Spleen (tissue), 11 donors: ENCODE data around the gene PDE6G. TPM values are rescaled to one million over a fixed set of nuclear protein-coding genes. Genes with fewer than 3 reads are reported as not detected.
A peak's percentile ranks its signal among the peaks of the same experiment; 100 is the strongest.

ENCODE experiments used
- DNase-seq: peaks from one replicate; pipeline ENCODE4 v3.0.0-alpha.2; 2020
- H3K27ac ChIP-seq, 8 donors: fragments of 200-600 bp; sonication (generic) in 7 of 8; 1 replicate in 4 of 8; 2 replicates in 4 of 8; pipeline versions ENCODE4 v1.5.0 to v1.8.0; 2016 to 2021; ENCODE audit warnings: inconsistent platforms in 4 of 8, mild to moderate bottlenecking in 4 of 8, moderate library complexity in 1 of 8
- H3K27me3 ChIP-seq, 7 donors: fragments of 200-600 bp; sonication (generic) in 6 of 7; replicated peaks in 1 of 7; 1 replicate in 4 of 7; 2 replicates in 3 of 7; pipeline versions ENCODE4 v1.5.0 to v1.8.0; 2016 to 2021; ENCODE audit warnings: inconsistent platforms in 3 of 7, mild to moderate bottlenecking in 1 of 7
- H3K36me3 ChIP-seq, 6 donors: fragments of 200-600 bp; sonication (generic) in 5 of 6; 1 replicate in 4 of 6; 2 replicates in 2 of 6; pipeline versions ENCODE4 v1.5.0 to v1.8.0; 2016 to 2021; ENCODE audit warnings: inconsistent platforms in 2 of 6
- H3K4me1 ChIP-seq, 6 donors: fragments of 200-600 bp; sonication (generic) in 5 of 6; 1 replicate in 3 of 6; 2 replicates in 3 of 6; pipeline versions ENCODE4 v1.5.0 to v1.8.0; 2016 to 2021; ENCODE audit warnings: inconsistent platforms in 3 of 6
- H3K4me3 ChIP-seq, 8 donors: fragments of 200-600 bp; sonication (generic) in 7 of 8; 1 replicate in 4 of 8; 2 replicates in 4 of 8; pipeline versions ENCODE4 v1.5.0 to v1.8.0; 2016 to 2021; ENCODE audit warnings: inconsistent platforms in 4 of 8, mild to moderate bottlenecking in 4 of 8, moderate library complexity in 2 of 8
- H3K9me3 ChIP-seq, 8 donors: fragments of 200-600 bp; sonication (generic) in 7 of 8; 1 replicate in 4 of 8; 2 replicates in 4 of 8; pipeline versions ENCODE4 v1.5.0 to v1.8.0; 2016 to 2021; ENCODE audit warnings: inconsistent platforms in 4 of 8
- POLR2A ChIP-seq, 3 donors: fragments of 450-650 bp; IDR thresholded peaks; one replicate each; pipeline ENCODE4 v1.5.1; 2017; ENCODE audit warnings: antibody characterized with exemption in 3 of 3, mild to moderate bottlenecking in 1 of 3
- POLR2AphosphoS5 ChIP-seq, 3 donors: sonication (generic); formaldehyde crosslinking; IDR thresholded peaks; one replicate each; pipeline ENCODE4 v1.5.1; 2017; ENCODE audit warnings: antibody characterized with exemption in 3 of 3
- WGBS, 5 donors: extraction: QIAGEN DNeasy Blood & Tissue Kit in 3 of 5; methylation state at CpG; one replicate each; pipeline versions ENCODE4 v1.1.5 to v1.1.7; 2013 to 2018; 5-methylcytosine and 5-hydroxymethylcytosine counted together
- intact Hi-C: fragments of 100-400 bp; cut with DNase I; formaldehyde crosslinking; loops from one replicate; pipeline ENCODE4 v1.15.0; 2023; ENCODE audit warnings: low total_unique reads
- polyA plus RNA-seq, 3 donors: library from polyadenylated mRNA; stranded (reverse); fragments of 200-250 nt; gene quantifications; one replicate each; pipeline ENCODE4 v1.2.1, GENCODE V29; 2013
- total RNA-seq, 7 donors: library from RNA; depleted of rRNA in 3 of 7; stranded (reverse); fragments of >200 nt in 3 of 7; fragmentation: NEBNext Ultra II Directional in 4 of 7; extraction: Animal tissue kit (Norgen Biotek cat#: 25700) in 4 of 7; gene quantifications; one replicate each; pipeline versions ENCODE4 v1.1.0 to v1.2.1, GENCODE V29; 2016 to 2021
- TF ChIP-seq, protein P1 (sequence below), 11 experiments: fragments of 200-600 bp in 7 of 11; fragments of 450-650 bp in 4 of 11; sonication (generic) in 4 of 11; IDR thresholded peaks in 8 of 11; conservative IDR thresholded peaks in 3 of 11; 1 replicate in 7 of 11; 2 replicates in 4 of 11; pipeline versions ENCODE4 v1.4.0 to v1.8.0; 2016 to 2021; ENCODE audit warnings: antibody characterized with exemption in 11 of 11, inconsistent platforms in 4 of 11, mild to moderate bottlenecking in 1 of 11
- donor health status: healthy with polysubstance abuse.
- donor health status: DM: no; HTN: no; CAD: no; lungs with moderate emphysema.
- donor health status: DM: no; HTN: no; CAD: no.
- donor health status: Bipolar disorder and iron deficiency.
- donor health status: healthy.
- donor health status: DM: no; HTN: no; CAD: no.
- donor health status: DM: yes; HTN: yes; CAD: no.

PDE6G gene
- total and polyA plus RNA-seq, 10 donors, result 6.7 to 27.0 (median 19.4) TPM

DNA sequence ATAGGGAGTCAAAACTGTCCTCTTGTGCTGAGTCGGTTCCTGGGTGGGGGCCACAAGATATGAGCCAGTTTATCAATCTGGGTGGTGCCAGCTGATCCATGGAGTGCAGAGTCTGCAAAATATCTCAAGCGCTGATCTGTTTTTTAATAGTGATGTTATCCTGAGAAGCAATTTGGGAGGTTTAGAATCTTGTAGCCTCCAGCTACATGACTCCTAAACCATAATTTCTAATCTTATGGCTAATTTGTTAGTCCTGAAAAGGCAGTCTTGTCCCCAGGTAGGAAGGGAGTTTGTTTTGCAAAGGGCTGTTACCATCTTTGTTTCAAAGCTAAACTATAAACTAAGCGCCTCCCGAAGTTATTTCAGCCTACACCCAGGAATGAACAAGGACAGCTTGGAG lies 17.7 kb downstream of the PDE6G start:
- no peak overlapping the region for H3K4me3 ChIP-seq
- no peak for DNase-seq
- WGBS, 5 donors, result 82 to 93% (median 88%) methylated on average over 4 of the region's 4 CpGs
- no peak overlapping the region for H3K27ac ChIP-seq
- H3K36me3 ChIP-seq, result peaks cover 0 to 3% (median 0%) of the 10 kb centered on the region in 6 donors
- peaks cover 16 to 38% (median 35%) of the 10 kb centered on the region in 6 donors for H3K4me1 ChIP-seq
- H3K27me3 ChIP-seq, result no peaks in the 10 kb centered on the region
- intact Hi-C loops, result no loop called here
- no peaks in the 10 kb centered on the region for H3K9me3 ChIP-seq
- no peak for TF ChIP-seq POLR2AphosphoS5 (IDR thresholded peaks at IDR 0.05)

DNA sequence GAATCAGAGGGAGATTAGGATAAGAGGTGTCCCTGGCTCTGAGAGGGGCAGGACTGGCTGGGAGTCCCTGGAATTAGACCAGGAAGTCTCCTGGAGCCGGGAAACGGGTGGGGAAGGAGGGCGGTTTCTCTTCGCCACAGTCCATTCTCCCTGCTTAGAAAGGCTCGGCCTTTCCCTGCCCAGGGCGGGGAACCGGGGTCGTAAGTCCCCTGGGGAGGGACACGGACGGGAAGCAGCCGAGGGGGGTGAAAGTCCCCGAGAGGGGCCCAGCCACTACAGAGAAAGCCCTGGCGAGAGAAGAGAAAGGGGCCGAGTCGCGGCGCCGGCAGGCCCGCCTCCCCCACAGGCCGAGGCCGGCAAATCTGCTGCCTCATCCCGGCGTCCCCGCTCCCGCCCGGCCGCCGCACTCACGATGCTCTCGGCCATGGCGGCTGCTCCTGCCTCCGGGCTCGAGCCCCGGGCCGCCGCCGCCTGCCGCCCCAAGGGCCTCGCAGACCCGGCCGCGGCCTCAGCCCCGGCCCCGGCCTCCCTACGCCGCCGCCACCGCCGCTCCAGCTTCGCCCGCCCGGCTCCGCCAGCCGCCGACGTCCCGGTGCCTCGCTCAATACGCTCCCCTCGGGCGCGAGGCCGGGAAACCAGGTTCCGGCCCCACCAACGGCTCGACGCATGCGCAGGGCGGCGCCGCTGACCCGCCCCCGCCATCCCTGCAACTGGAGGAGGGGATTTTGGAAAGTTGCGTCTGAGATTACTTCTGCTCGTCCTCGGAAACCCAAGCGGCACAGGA lies 19.6 kb downstream of the PDE6G start, which contains the start of the genes NPLOC4 and TSPAN10:
Gene NPLOC4, minus strand, starts transcription at position 608 of the 784 bp plus-strand sequence. Its CDS starts 182 bp downstream, at position 426.
Gene TSPAN10, plus strand, starts transcription at position 692 of the 784 bp plus-strand sequence. CDS start 5,217 bp downstream, outside the sequence.
- Histone ChIP-seq H3K9me3 (no peaks in the 10 kb centered on the region), H3K4me1 (peaks cover 16 to 57% (median 44%) of the 10 kb centered on the region in 6 donors), H3K4me3 (peak within 1 kb of the TSS; percentile 78 to 97 (median 87)), H3K27ac (peak within 1 kb of the TSS; percentile 71 to 96 (median 90)), H3K27me3 (no peaks in the 10 kb centered on the region), H3K36me3 (peaks cover 0 to 14% (median 0%) of the 10 kb centered on the region in 6 donors)
- DNase-seq, result peak; percentile 95
- TF ChIP-seq POLR2AphosphoS5 (IDR thresholded peaks at IDR 0.05) (peak; percentile 93 to 95 (median 94)), POLR2A (IDR thresholded peaks at IDR 0.05) (peak in 2 of 3 donors; percentile 39 to 60)
- TF ChIP-seq, protein P1, sequence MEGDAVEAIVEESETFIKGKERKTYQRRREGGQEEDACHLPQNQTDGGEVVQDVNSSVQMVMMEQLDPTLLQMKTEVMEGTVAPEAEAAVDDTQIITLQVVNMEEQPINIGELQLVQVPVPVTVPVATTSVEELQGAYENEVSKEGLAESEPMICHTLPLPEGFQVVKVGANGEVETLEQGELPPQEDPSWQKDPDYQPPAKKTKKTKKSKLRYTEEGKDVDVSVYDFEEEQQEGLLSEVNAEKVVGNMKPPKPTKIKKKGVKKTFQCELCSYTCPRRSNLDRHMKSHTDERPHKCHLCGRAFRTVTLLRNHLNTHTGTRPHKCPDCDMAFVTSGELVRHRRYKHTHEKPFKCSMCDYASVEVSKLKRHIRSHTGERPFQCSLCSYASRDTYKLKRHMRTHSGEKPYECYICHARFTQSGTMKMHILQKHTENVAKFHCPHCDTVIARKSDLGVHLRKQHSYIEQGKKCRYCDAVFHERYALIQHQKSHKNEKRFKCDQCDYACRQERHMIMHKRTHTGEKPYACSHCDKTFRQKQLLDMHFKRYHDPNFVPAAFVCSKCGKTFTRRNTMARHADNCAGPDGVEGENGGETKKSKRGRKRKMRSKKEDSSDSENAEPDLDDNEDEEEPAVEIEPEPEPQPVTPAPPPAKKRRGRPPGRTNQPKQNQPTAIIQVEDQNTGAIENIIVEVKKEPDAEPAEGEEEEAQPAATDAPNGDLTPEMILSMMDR (IDR thresholded peaks at IDR 0.05 in 8 of 11, conservative IDR thresholded peaks at IDR 0.05 in 3 of 11), result no peak
- intact Hi-C loops, result no loop called here
- WGBS, 5 donors, result 0 to 1% (median 0%) methylated on average over 37 to 77 of the region's 77 CpGs

DNA sequence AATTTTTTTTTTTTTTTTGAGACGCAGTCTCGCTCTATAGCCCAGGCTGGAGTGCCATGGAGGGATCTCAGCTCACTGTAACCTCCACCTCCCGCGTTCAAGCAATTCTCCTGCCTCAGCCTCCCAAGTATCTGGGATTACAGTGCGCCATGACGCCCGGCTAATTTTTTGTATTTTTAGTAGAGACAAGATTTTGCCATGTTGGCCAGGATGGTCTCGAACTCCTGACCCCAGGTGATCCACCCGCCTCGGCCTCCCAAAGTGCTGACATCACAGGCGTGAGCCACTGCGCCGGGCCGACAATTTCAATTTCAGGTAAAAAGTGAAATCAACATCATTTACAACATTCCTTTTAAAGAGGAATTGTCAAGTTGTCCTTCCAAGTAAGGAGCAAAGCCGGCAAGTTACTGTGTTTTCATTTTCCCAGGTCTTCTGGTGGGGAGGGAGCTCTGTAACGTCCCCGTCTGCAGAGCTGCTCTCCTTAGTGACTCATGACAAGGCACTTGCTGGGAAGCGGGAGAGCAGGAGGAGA lies 20.3 kb downstream of the PDE6G start:
- Histone ChIP-seq H3K4me3 (peak overlapping the region; percentile 78 to 97 (median 87)), H3K36me3 (peaks cover 0 to 18% (median 0%) of the 10 kb centered on the region in 6 donors), H3K4me1 (peaks cover 16 to 64% (median 46%) of the 10 kb centered on the region in 6 donors), H3K27me3 (no peaks in the 10 kb centered on the region), H3K9me3 (no peaks in the 10 kb centered on the region), H3K27ac (peak overlapping the region; percentile 71 to 96 (median 90))
- 35 to 46% (median 45%) methylated on average over 18 of the region's 18 CpGs for WGBS, 5 donors
- TF ChIP-seq, protein P1 (IDR thresholded peaks at IDR 0.05 in 8 of 11, conservative IDR thresholded peaks at IDR 0.05 in 3 of 11), result no peak
- TF ChIP-seq POLR2A (IDR thresholded peaks at IDR 0.05) (no peak), POLR2AphosphoS5 (IDR thresholded peaks at IDR 0.05) (no peak)
- intact Hi-C loops, result no loop called here
- no peak for DNase-seq

DNA sequence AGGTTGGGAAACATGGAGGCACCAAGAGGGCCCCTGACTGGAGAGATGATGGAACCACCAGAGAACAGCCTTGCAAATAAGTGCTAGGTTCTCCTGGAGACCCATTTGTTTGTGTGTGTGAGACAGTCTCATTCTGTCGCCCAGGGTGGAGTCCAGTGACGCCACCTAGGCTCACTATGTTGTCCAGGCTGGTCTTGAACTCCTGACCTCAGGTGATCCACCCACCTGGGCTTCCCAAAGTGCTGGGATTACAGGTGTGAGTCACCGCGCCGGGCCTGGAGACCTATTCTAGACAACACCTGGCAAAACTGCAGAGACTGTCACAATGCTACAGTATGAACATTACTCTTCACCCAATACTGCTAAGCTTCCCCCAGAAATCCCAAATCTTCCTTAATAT lies 20.9 kb downstream of the PDE6G start:
- intact Hi-C loops, result no loop called here
- TF ChIP-seq, protein P1 (IDR thresholded peaks at IDR 0.05 in 8 of 11, conservative IDR thresholded peaks at IDR 0.05 in 3 of 11), result no peak
- TF ChIP-seq POLR2A (IDR thresholded peaks at IDR 0.05) (no peak), POLR2AphosphoS5 (IDR thresholded peaks at IDR 0.05) (no peak)
- Histone ChIP-seq H3K4me3 (peak overlapping the region in 6 of 8 donors; percentile 78 to 97 (median 86)), H3K27ac (peak overlapping the region in 4 of 8 donors; percentile 91 to 96 (median 94)), H3K9me3 (no peaks in the 10 kb centered on the region), H3K36me3 (peaks cover 0 to 23% (median 0%) of the 10 kb centered on the region in 6 donors), H3K4me1 (peaks cover 16 to 70% (median 46%) of the 10 kb centered on the region in 6 donors), H3K27me3 (no peaks in the 10 kb centered on the region)
- 83 to 92% (median 90%) methylated on average over 5 of the region's 5 CpGs for WGBS, 5 donors
- DNase-seq, result no peak
